Liver (tissue), 9 donors: Measurements from ENCODE around the gene TMEM79. TPM values are rescaled to one million over a fixed set of nuclear protein-coding genes. Genes with fewer than 3 reads are reported as not detected.

Experiments
- DNase-seq: peaks from one replicate; pipeline ENCODE4 v3.0.0-alpha.2; 2017; ENCODE audit warnings: low spot score
- H3K27ac ChIP-seq, 2 donors: one replicate each; pipeline ENCODE4 v1.7.0; 2013; ENCODE audit warnings: inconsistent platforms in 2 of 2, low read length in 2 of 2, control low read depth in 1 of 2, low read depth in 1 of 2, mild to moderate bottlenecking in 1 of 2
- H3K27me3 ChIP-seq, 4 donors: one replicate each; pipeline versions ENCODE4 v1.6.1 to v1.7.0; 2013; ENCODE audit warnings: low read length in 3 of 4, inconsistent platforms in 1 of 4, mild to moderate bottlenecking in 1 of 4, moderate library complexity in 1 of 4; ENCODE audit not compliant: control insufficient read depth in 4 of 4, insufficient read depth in 4 of 4
- H3K36me3 ChIP-seq, 4 donors: one replicate each; pipeline versions ENCODE4 v1.6.1 to v1.7.0; 2013; ENCODE audit warnings: low read length in 3 of 4, mild to moderate bottlenecking in 3 of 4, low read depth in 1 of 4, moderate library complexity in 1 of 4; ENCODE audit not compliant: control insufficient read depth in 4 of 4, insufficient read depth in 3 of 4
- H3K4me1 ChIP-seq, 4 donors: one replicate each; pipeline versions ENCODE4 v1.6.1 to v1.7.0; 2013; ENCODE audit warnings: low read length in 3 of 4, mild to moderate bottlenecking in 3 of 4, moderate library complexity in 1 of 4; ENCODE audit not compliant: control insufficient read depth in 4 of 4, insufficient read depth in 4 of 4
- H3K4me3 ChIP-seq, 3 donors: one replicate each; pipeline versions ENCODE4 v1.6.1 to v1.7.0; 2013; ENCODE audit warnings: low read length in 3 of 3, control low read depth in 1 of 3, low read depth in 1 of 3, mild to moderate bottlenecking in 1 of 3
- H3K9ac ChIP-seq, 2 donors: one replicate each; pipeline ENCODE4 v1.7.0; 2013; ENCODE audit warnings: low read length in 2 of 2, mild to moderate bottlenecking in 2 of 2, moderate library complexity in 2 of 2, control low read depth in 1 of 2, low read depth in 1 of 2
- H3K9me3 ChIP-seq, 4 donors: one replicate each; pipeline versions ENCODE4 v1.6.1 to v1.7.0; 2013; ENCODE audit warnings: low read length in 3 of 4; ENCODE audit not compliant: control insufficient read depth in 4 of 4
- EGR1 ChIP-seq, 2 donors: IDR thresholded peaks; 2 replicates each; pipeline ENCODE4 v1.6.1; 2016 to 2018; ENCODE audit warnings: antibody characterized with exemption in 2 of 2, low read depth in 2 of 2
- FOXA1 ChIP-seq: IDR thresholded peaks from 2 replicates; pipeline ENCODE4 v1.6.1; 2016; ENCODE audit warnings: antibody characterized with exemption
- GABPA ChIP-seq, 2 donors: IDR thresholded peaks in 1 of 2; conservative IDR thresholded peaks in 1 of 2; 2 replicates each; pipeline ENCODE4 v1.6.1; 2016; ENCODE audit warnings: antibody characterized with exemption in 2 of 2, mild to moderate bottlenecking in 1 of 2, moderate library complexity in 1 of 2
- HNF4A ChIP-seq, 2 donors: conservative IDR thresholded peaks; 2 replicates each; pipeline ENCODE4 v1.6.1; 2016; ENCODE audit warnings: antibody characterized with exemption in 2 of 2, mild to moderate bottlenecking in 2 of 2
- HNF4G ChIP-seq: IDR thresholded peaks from 2 replicates; pipeline ENCODE4 v1.6.1; 2016; ENCODE audit warnings: antibody characterized with exemption
- JUND ChIP-seq, 2 donors: IDR thresholded peaks; 2 replicates each; pipeline ENCODE4 v1.6.1; 2016; ENCODE audit warnings: antibody characterized with exemption in 2 of 2
- MAX ChIP-seq: IDR thresholded peaks from 2 replicates; pipeline ENCODE4 v1.6.1; 2016; ENCODE audit warnings: antibody characterized with exemption
- NR2F2 ChIP-seq: IDR thresholded peaks from 2 replicates; pipeline ENCODE4 v1.6.1; 2016; ENCODE audit warnings: antibody characterized with exemption
- RAD21 ChIP-seq, 2 donors: IDR thresholded peaks; 2 replicates each; pipeline ENCODE4 v1.6.1; 2016; ENCODE audit warnings: antibody characterized with exemption in 2 of 2, mild to moderate bottlenecking in 2 of 2
- REST ChIP-seq: IDR thresholded peaks from 2 replicates; pipeline ENCODE4 v1.6.1; 2016; ENCODE audit warnings: antibody characterized with exemption, mild to moderate bottlenecking
- SP1 ChIP-seq: IDR thresholded peaks from 2 replicates; pipeline ENCODE4 v1.6.1; 2018; ENCODE audit warnings: antibody characterized with exemption, mild to moderate bottlenecking
- TAF1 ChIP-seq: conservative IDR thresholded peaks from 2 replicates; pipeline ENCODE4 v1.6.1; 2016; ENCODE audit warnings: antibody characterized with exemption, mild to moderate bottlenecking
- YY1 ChIP-seq: IDR thresholded peaks from 2 replicates; pipeline ENCODE4 v1.6.1; 2016; ENCODE audit warnings: antibody characterized with exemption, mild to moderate bottlenecking
- ZBTB33 ChIP-seq: IDR thresholded peaks from 2 replicates; pipeline ENCODE4 v1.6.1; 2016; ENCODE audit warnings: antibody characterized with exemption
- WGBS: extraction: QIAGEN DNeasy Blood & Tissue Kit; methylation state at CpG from one replicate; pipeline ENCODE4 v1.1.7; 2013; 5-methylcytosine and 5-hydroxymethylcytosine counted together
- polyA plus RNA-seq, 2 donors: library from polyadenylated mRNA; stranded (reverse) in 1 of 2; unstranded in 1 of 2; fragments of 200-250 nt in 1 of 2; fragments of >200 nt in 1 of 2; fragmentation: Nextera tagmentation in 1 of 2; extraction: Ambion mirVana in 1 of 2; gene quantifications; one replicate each; pipeline versions ENCODE4 v1.2.1 to v1.2.3, GENCODE V29; 2013 to 2015
- total RNA-seq, 2 donors: library from RNA; depleted of rRNA; stranded (reverse); fragments of >200 nt; gene quantifications; one replicate each; pipeline ENCODE4 v1.2.3, GENCODE V29; 2014
- donor health status: healthy.
- donor health status: healthy.
- donor health status: healthy.
- donor health status: healthy.
- donor health status: healthy.

TMEM79 gene
- total and polyA plus RNA-seq, 4 donors: 1.2 to 2.2 (median 1.6) TPM

GRCh38 chr1:156258859-156259258, 25.3 kb upstream of the TMEM79 start:
- Histone ChIP-seq H3K9ac (no peak overlapping the region), H3K27me3 (no peaks in the 10 kb centered on the region), H3K27ac (no peak overlapping the region), H3K4me1 (peaks cover 0 to 5% (median 2%) of the 10 kb centered on the region in 4 donors), H3K36me3 (peaks cover 16 to 79% (median 58%) of the 10 kb centered on the region in 4 donors), H3K9me3 (no peaks in the 10 kb centered on the region), H3K4me3 (no peak overlapping the region)
- no peak for DNase-seq
- TF ChIP-seq ZBTB33: no peak
- no peak for TF ChIP-seq HNF4G
- no peak for TF ChIP-seq MAX
- no peak for TF ChIP-seq GABPA (IDR thresholded peaks at IDR 0.05 in 1 of 2, conservative IDR thresholded peaks at IDR 0.05 in 1 of 2)
- no peak for TF ChIP-seq FOXA1
- TF ChIP-seq JUND (IDR thresholded peaks at IDR 0.05): no peak
- TF ChIP-seq EGR1 (IDR thresholded peaks at IDR 0.05; ENCODE audit: low read depth in 2 of 2): no peak
- no peak for TF ChIP-seq SP1
- TF ChIP-seq NR2F2: no peak
- TF ChIP-seq HNF4A (conservative IDR thresholded peaks at IDR 0.05): no peak
- TF ChIP-seq RAD21 (IDR thresholded peaks at IDR 0.05): no peak
- TF ChIP-seq REST: no peak
- no peak for TF ChIP-seq YY1
- TF ChIP-seq TAF1: no peak
- 95% methylated on average over 8 of the region's 8 CpGs for WGBS

GRCh38 chr1:156259805-156260204, 24.3 kb upstream of the TMEM79 start:
- Histone ChIP-seq H3K9ac (no peak overlapping the region), H3K36me3 (peaks cover 16 to 81% (median 60%) of the 10 kb centered on the region in 4 donors), H3K27ac (no peak overlapping the region), H3K4me1 (peaks cover 0 to 5% (median 2%) of the 10 kb centered on the region in 4 donors), H3K27me3 (no peaks in the 10 kb centered on the region), H3K9me3 (no peaks in the 10 kb centered on the region), H3K4me3 (no peak overlapping the region)
- TF ChIP-seq SP1 (no peak), RAD21 (IDR thresholded peaks at IDR 0.05) (peak in 1 of 2 donors; percentile 23), EGR1 (IDR thresholded peaks at IDR 0.05; ENCODE audit: low read depth in 2 of 2) (no peak)
- WGBS: 90% methylated on average over 3 of the region's 3 CpGs
- no peak for DNase-seq
